Measurements from ENCODE around the gene TUBGCP5. TPM values are rescaled to one million over a fixed set of nuclear protein-coding genes. Genes with fewer than 3 reads are reported as not detected.
"Not testable (repeated sequence)": the region's sequence is repeated elsewhere in the genome, so short reads cannot be mapped to it uniquely, and the experiment has no call there.

The TUBGCP5 gene
- total and polyA plus RNA-seq, 2 donors (not counting 3 experiments of a cell fraction or from before 2014, with no cell fraction given) = 6.7 to 18.6 TPM

- ChIA-PET CTCF (no interaction called here), POLR2A (no interaction called here)
- DNase-seq (ENCODE audit: low read depth, low spot score) (no peak), FAIRE-seq (no peak)
- H3K9ac ChIP-seq (replicated peaks; ENCODE audit: extremely low read depth, insufficient read depth, low read length) = no peak overlapping the region
- no TSS peak for BruUV-seq (replicated peaks)
- H2AFZ ChIP-seq (ENCODE audit: low read depth, low read length) = no peak overlapping the region
- TF ChIP-seq CTCF (IDR thresholded peaks at IDR 0.05; ENCODE audit: extremely low read depth in 1 of 2, insufficient read depth in 1 of 2, low read depth in 1 of 2, low read length in 2 of 2) (no peak), POLR2A (IDR thresholded peaks at IDR 0.05; ENCODE audit: low read depth, low read length) (no peak), EZH2 (IDR thresholded peaks at IDR 0.05; ENCODE audit: borderline replicate concordance, low read depth, low read length, severe bottlenecking) (no peak), GATA2 (IDR thresholded peaks at IDR 0.05; ENCODE audit: insufficient read depth, insufficient read length, low read depth, low read length) (no peak), MAX (IDR thresholded peaks at IDR 0.05; ENCODE audit: insufficient read depth, insufficient read length) (no peak), JUN (IDR thresholded peaks at IDR 0.05; ENCODE audit: borderline replicate concordance, insufficient read depth, insufficient read length, low read depth) (no peak), FOS (IDR thresholded peaks at IDR 0.05; ENCODE audit: borderline replicate concordance, insufficient read depth, low read length) (no peak), MYC (IDR thresholded peaks at IDR 0.05; ENCODE audit: low read depth, low read length) (no peak), POLR2AphosphoS5 (IDR thresholded peaks at IDR 0.05; ENCODE audit: insufficient read depth, low read depth, low read length) (no peak)
- dilution Hi-C loops (cut with MboI; ENCODE audit: extremely low pct_ligation_motif_present, low sequenced_read_pairs) = no loop called here
- H3K27ac ChIP-seq (ENCODE audit: insufficient read depth, low read depth, low read length) = no peak overlapping the region
- no peaks in the 10 kb centered on the region for H3K27me3 ChIP-seq (ENCODE audit: control insufficient read depth in 2 of 2, insufficient read depth in 2 of 2, low read length in 2 of 2)
- no peak overlapping the region for H3K4me3 ChIP-seq (replicated peaks in 1 of 3; ENCODE audit: insufficient read depth in 1 of 3, low read depth in 1 of 3, low read length in 3 of 3)
- H3K4me1 ChIP-seq (ENCODE audit: control insufficient read depth, extremely low read depth, insufficient read depth, low read length) = no peaks in the 10 kb centered on the region
- no peaks in the 10 kb centered on the region for H3K9me3 ChIP-seq (replicated peaks; ENCODE audit: control insufficient read depth, insufficient read depth, low read length)
- no peaks in the 10 kb centered on the region for H3K9me1 ChIP-seq (replicated peaks; ENCODE audit: control insufficient read depth, extremely low read depth, insufficient read depth, low read length)
- H4K20me1 ChIP-seq (replicated peaks; ENCODE audit: control insufficient read depth, extremely low read depth, insufficient read depth, low read length) = no peaks in the 10 kb centered on the region
- no peaks in the 10 kb centered on the region for H3K79me2 ChIP-seq (ENCODE audit: control insufficient read depth, insufficient read depth, low read length)
- intact Hi-C loops (cut with micrococcal nuclease) = no loop called here
- H3K36me3 ChIP-seq (ENCODE audit: control insufficient read depth in 2 of 2, extremely low read depth in 1 of 2, insufficient read depth in 2 of 2, low read length in 2 of 2) = no peaks in the 10 kb centered on the region
- no peak overlapping the region for H3K4me2 ChIP-seq (ENCODE audit: insufficient read depth, low read length)
Measured at GRCh38 chr15:23083115-23083514, 43.7 kb upstream of the TUBGCP5 start.

- POLR2A ChIA-PET; H3K27ac ChIP-seq (ENCODE audit: insufficient read depth, low read depth, low read length); H3K79me2 ChIP-seq (ENCODE audit: control insufficient read depth, insufficient read depth, low read length); FAIRE-seq; H4K20me1 ChIP-seq (replicated peaks; ENCODE audit: control insufficient read depth, extremely low read depth, insufficient read depth, low read length); BruUV-seq (replicated peaks); H3K27me3 ChIP-seq (ENCODE audit: control insufficient read depth in 2 of 2, insufficient read depth in 2 of 2, low read length in 2 of 2); H3K4me3 ChIP-seq (replicated peaks in 1 of 3; ENCODE audit: insufficient read depth in 1 of 3, low read depth in 1 of 3, low read length in 3 of 3); H3K9me1 ChIP-seq (replicated peaks; ENCODE audit: control insufficient read depth, extremely low read depth, insufficient read depth, low read length); DNase-seq (ENCODE audit: low read depth, low spot score); CTCF ChIA-PET; H3K4me2 ChIP-seq (ENCODE audit: insufficient read depth, low read length); H3K36me3 ChIP-seq (ENCODE audit: control insufficient read depth in 2 of 2, extremely low read depth in 1 of 2, insufficient read depth in 2 of 2, low read length in 2 of 2); intact Hi-C loops (cut with micrococcal nuclease); H3K4me1 ChIP-seq (ENCODE audit: control insufficient read depth, extremely low read depth, insufficient read depth, low read length); H3K9me3 ChIP-seq (replicated peaks; ENCODE audit: control insufficient read depth, insufficient read depth, low read length); dilution Hi-C loops (cut with MboI; ENCODE audit: extremely low pct_ligation_motif_present, low sequenced_read_pairs); H2AFZ ChIP-seq (ENCODE audit: low read depth, low read length); H3K9ac ChIP-seq (replicated peaks; ENCODE audit: extremely low read depth, insufficient read depth, low read length): not testable (repeated sequence)
Measured at GRCh38 chr15:23081996-23082737, 42.8 kb upstream of the TUBGCP5 start.
